GM12878 (cell line): Measurements from ENCODE around the gene OS9. TPM values are rescaled to one million over a fixed set of nuclear protein-coding genes. Genes with fewer than 3 reads are reported as not detected.

Experiments
- ATAC-seq: fragments of 200-7000 bp; cut with Tn5 transposase; 3 replicates; pipeline ENCODE4 v1.9.1; 2020; ENCODE audit warnings: mild to moderate bottlenecking, moderate library complexity
- BruUV-seq: library from RNA; stranded (reverse); fragments of 400-500 nt; replicated peaks from 2 replicates; lab custom pipeline; 2021; lab: Mats Ljungman, UMichigan
- CTCF ChIA-PET: fragments of 300-600 bp; sonication (Branson Sonifier 250); formaldehyde crosslinking; extraction: SDS; loops from one replicate; lab custom pipeline; 2021; ENCODE audit warnings: inconsistent platforms; lab: Yijun Ruan, JAX
- POLR2A ChIA-PET: fragments of 350-600 bp; formaldehyde crosslinking; extraction: SDS; loops from one replicate; lab custom pipeline; 2021; ENCODE audit warnings: inconsistent platforms; lab: Charles Lee
- RAD21 ChIA-PET: fragments of 300-600 bp; sonication (Branson Sonifier 250); formaldehyde crosslinking; loops from one replicate; lab custom pipeline; 2023; ENCODE audit warnings: antibody characterized with exemption; ENCODE audit not compliant: unreplicated experiment; lab: Charles Lee
- SMC1A ChIA-PET: fragments of 300-600 bp; sonication (Branson Sonifier 250); formaldehyde crosslinking; loops from one replicate; lab custom pipeline; 2023; ENCODE audit not compliant: unreplicated experiment, uncharacterized antibody; lab: Charles Lee
- DNase-seq: peaks from one replicate; pipeline ENCODE4 v3.0.0-alpha.2; 2011; ENCODE audit warnings: low read depth, low spot score
- FAIRE-seq: peaks from 3 replicates; lab custom pipeline; 2011; peaks lifted over from hg19 to GRCh38; lab: Jason Lieb, UNC
- H2AFZ ChIP-seq: 2 replicates; pipeline ENCODE4 v1.6.0; 2011; ENCODE audit warnings: low read depth, low read length, control low read depth; ENCODE audit not compliant: control insufficient read depth
- H3K27ac ChIP-seq: 2 replicates; pipeline ENCODE4 v1.5.1; 2011; ENCODE audit warnings: control low read depth; ENCODE audit not compliant: control insufficient read depth, insufficient read depth
- H3K27me3 ChIP-seq, 2 experiments: replicated peaks in 1 of 2; 2 replicates each; pipeline versions ENCODE4 v1.6.0 to v1.6.1; 2011; ENCODE audit warnings: low read length in 1 of 2; ENCODE audit not compliant: control insufficient read depth in 2 of 2, insufficient read depth in 2 of 2
- H3K36me3 ChIP-seq, 2 experiments: 2 replicates each; pipeline ENCODE4 v1.5.1; 2011; ENCODE audit warnings: low read length in 1 of 2; ENCODE audit not compliant: control insufficient read depth in 2 of 2, insufficient read depth in 2 of 2
- H3K4me1 ChIP-seq: 2 replicates; pipeline ENCODE4 v1.6.1; 2011; ENCODE audit warnings: mild to moderate bottlenecking, low read length, moderate library complexity, mixed read lengths; ENCODE audit not compliant: control insufficient read depth, insufficient read depth
- H3K4me2 ChIP-seq: 2 replicates; pipeline ENCODE4 v1.6.0; 2011; ENCODE audit warnings: control low read depth; ENCODE audit not compliant: control insufficient read depth, insufficient read depth
- H3K4me3 ChIP-seq: fragments of 200-600 bp; sonication (generic); 2 replicates; pipeline ENCODE4 v1.5.1; 2016
- H3K79me2 ChIP-seq: 2 replicates; pipeline ENCODE4 v1.6.0; 2011; ENCODE audit warnings: low read length; ENCODE audit not compliant: control insufficient read depth, insufficient read depth
- H3K9ac ChIP-seq: 2 replicates; pipeline ENCODE4 v1.8.0; 2011; ENCODE audit warnings: low read length, control low read depth, mixed read lengths; ENCODE audit not compliant: control insufficient read depth, insufficient read depth
- H3K9me3 ChIP-seq: replicated peaks from 3 replicates; pipeline ENCODE4 v1.5.1; 2011; ENCODE audit warnings: mild to moderate bottlenecking, low read length; ENCODE audit not compliant: control insufficient read depth, insufficient read depth
- H4K20me1 ChIP-seq: 2 replicates; pipeline ENCODE4 v1.6.0; 2011; ENCODE audit not compliant: control insufficient read depth, insufficient read depth
- BACH1 ChIP-seq: fragments of 450-650 bp; IDR thresholded peaks from 2 replicates; pipeline ENCODE4 v1.6.1; 2017; ENCODE audit warnings: mild to moderate bottlenecking, borderline replicate concordance
- BMI1 ChIP-seq: fragments of 450-650 bp; IDR thresholded peaks from 2 replicates; pipeline ENCODE4 v1.6.1; 2016; ENCODE audit warnings: mild to moderate bottlenecking, moderate library complexity, borderline replicate concordance
- CHD4 ChIP-seq: fragments of 200-600 bp; sonication (generic); IDR thresholded peaks from 2 replicates; pipeline ENCODE4 v1.6.1; 2016; ENCODE audit warnings: mild to moderate bottlenecking
- FOS ChIP-seq: IDR thresholded peaks from 3 replicates; pipeline ENCODE4 v1.6.1; 2011; ENCODE audit warnings: borderline replicate concordance; ENCODE audit not compliant: insufficient read length; ENCODE audit errors: extremely low read depth
- IRF4 ChIP-seq: IDR thresholded peaks from 2 replicates; pipeline ENCODE4 v1.6.1; 2011; ENCODE audit warnings: low read depth, low read length
- KAT2A ChIP-seq: conservative IDR thresholded peaks from 2 replicates; pipeline ENCODE4 v1.6.1; 2011; ENCODE audit warnings: low read depth, low read length; ENCODE audit not compliant: control insufficient read depth
- NBN ChIP-seq: fragments of 450-650 bp; IDR thresholded peaks from 2 replicates; pipeline ENCODE4 v1.6.1; 2016
- NFYB ChIP-seq: IDR thresholded peaks from 2 replicates; pipeline ENCODE4 v1.6.1; 2011; ENCODE audit warnings: low read depth, mild to moderate bottlenecking, low read length, improper control_type of control experiment, moderate library complexity; ENCODE audit not compliant: insufficient read depth
- POLR2A ChIP-seq: IDR thresholded peaks from 2 replicates; pipeline ENCODE4 v1.6.1; 2011; ENCODE audit warnings: low read depth, mild to moderate bottlenecking, low read length
- SUZ12 ChIP-seq: fragments of 200-600 bp; sonication (generic); IDR thresholded peaks from one replicate; pipeline ENCODE4 v1.6.1; 2018; ENCODE audit warnings: antibody characterized with exemption, mild to moderate bottlenecking; ENCODE audit not compliant: unreplicated experiment
- TAF1 ChIP-seq: IDR thresholded peaks from 2 replicates; pipeline ENCODE4 v1.6.1; 2011; ENCODE audit warnings: mild to moderate bottlenecking, low read depth, low read length, borderline replicate concordance
- WGBS: methylation state at CpG from one replicate; pipeline ENCODE4 v1.1.6; 2016; ENCODE audit warnings: low lambda C conversion rate; ENCODE audit not compliant: insufficient replicate concordance, insufficient coverage; ENCODE audit errors: missing lambda C conversion rate; 5-methylcytosine and 5-hydroxymethylcytosine counted together
- in situ Hi-C: fragments of 300-500 bp; cut with MboI; formaldehyde crosslinking; loops from 9 replicates; pipeline ENCODE4 v1.14.3; 2018; ENCODE audit warnings: mixed read lengths
- intact Hi-C: fragments of 100-400 bp; cut with micrococcal nuclease; formaldehyde crosslinking; loops from one replicate; pipeline ENCODE4 v1.14.2; 2022; ENCODE audit not compliant: unreplicated experiment
- polyA plus RNA-seq, 11 experiments: library from polyadenylated mRNA; depleted of rRNA in 4 of 11; unstranded in 6 of 11; stranded (reverse) in 5 of 11; fragments of >200 nt; fragmentation: Nextera tagmentation in 4 of 11; fragmentation: Illumina TruSeq in 1 of 11; extraction: Ambion mirVana in 4 of 11; extraction: Trizol in 1 of 11; gene quantifications; 1 replicate in 1 of 11; 2 replicates in 10 of 11; pipeline versions ENCODE4 v1.2.1 to v1.2.3, GENCODE V29; 2011 to 2016; ENCODE audit warnings: inconsistent platforms in 2 of 11, missing spikeins in 2 of 11, low read depth in 1 of 11
- total RNA-seq, 4 experiments: library from RNA; depleted of rRNA in 3 of 4; stranded (reverse); fragments of >200 nt in 3 of 4; fragmentation: Illumina TruSeq in 1 of 4; extraction: Trizol in 1 of 4; gene quantifications; 2 replicates each; pipeline versions ENCODE4 v1.2.1 to v1.2.3, GENCODE V29; 2013 to 2021
- TF ChIP-seq, protein P1 (sequence below): fragments of 150-350 bp; IDR thresholded peaks from 2 replicates; pipeline ENCODE4 v1.6.1; 2014; ENCODE audit warnings: mild to moderate bottlenecking, low read depth, low read length

OS9 gene
- total and polyA plus RNA-seq, 10 of the 15 experiments (the other 5 are each of a cell fraction or from before 2014, with no cell fraction given), result 5.2 to 106 (median 79.1) TPM

DNA sequence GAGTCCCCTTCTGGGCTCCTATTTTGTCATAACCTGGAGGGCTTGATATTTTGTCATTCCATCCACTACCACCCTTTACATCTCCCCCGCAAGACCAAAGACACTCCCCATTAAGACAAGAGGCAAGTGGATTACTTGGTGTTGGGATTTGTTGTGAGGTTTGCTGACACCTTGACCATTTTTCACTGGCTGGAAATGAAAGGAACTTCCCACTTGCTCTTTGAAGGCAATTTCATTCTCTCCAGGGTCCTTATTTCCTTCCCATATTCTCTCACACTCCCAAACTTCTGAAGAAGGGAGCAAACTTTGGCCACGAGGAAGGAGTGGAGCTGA lies 29.7 kb downstream of the OS9 start (continued):
- TF ChIP-seq, protein P1, sequence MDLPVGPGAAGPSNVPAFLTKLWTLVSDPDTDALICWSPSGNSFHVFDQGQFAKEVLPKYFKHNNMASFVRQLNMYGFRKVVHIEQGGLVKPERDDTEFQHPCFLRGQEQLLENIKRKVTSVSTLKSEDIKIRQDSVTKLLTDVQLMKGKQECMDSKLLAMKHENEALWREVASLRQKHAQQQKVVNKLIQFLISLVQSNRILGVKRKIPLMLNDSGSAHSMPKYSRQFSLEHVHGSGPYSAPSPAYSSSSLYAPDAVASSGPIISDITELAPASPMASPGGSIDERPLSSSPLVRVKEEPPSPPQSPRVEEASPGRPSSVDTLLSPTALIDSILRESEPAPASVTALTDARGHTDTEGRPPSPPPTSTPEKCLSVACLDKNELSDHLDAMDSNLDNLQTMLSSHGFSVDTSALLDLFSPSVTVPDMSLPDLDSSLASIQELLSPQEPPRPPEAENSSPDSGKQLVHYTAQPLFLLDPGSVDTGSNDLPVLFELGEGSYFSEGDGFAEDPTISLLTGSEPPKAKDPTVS, result no peak
- TF ChIP-seq NFYB (no peak), TAF1 (no peak), SUZ12 (no peak), IRF4 (no peak), FOS (no peak), NBN (no peak), BACH1 (no peak), CHD4 (no peak)

DNA sequence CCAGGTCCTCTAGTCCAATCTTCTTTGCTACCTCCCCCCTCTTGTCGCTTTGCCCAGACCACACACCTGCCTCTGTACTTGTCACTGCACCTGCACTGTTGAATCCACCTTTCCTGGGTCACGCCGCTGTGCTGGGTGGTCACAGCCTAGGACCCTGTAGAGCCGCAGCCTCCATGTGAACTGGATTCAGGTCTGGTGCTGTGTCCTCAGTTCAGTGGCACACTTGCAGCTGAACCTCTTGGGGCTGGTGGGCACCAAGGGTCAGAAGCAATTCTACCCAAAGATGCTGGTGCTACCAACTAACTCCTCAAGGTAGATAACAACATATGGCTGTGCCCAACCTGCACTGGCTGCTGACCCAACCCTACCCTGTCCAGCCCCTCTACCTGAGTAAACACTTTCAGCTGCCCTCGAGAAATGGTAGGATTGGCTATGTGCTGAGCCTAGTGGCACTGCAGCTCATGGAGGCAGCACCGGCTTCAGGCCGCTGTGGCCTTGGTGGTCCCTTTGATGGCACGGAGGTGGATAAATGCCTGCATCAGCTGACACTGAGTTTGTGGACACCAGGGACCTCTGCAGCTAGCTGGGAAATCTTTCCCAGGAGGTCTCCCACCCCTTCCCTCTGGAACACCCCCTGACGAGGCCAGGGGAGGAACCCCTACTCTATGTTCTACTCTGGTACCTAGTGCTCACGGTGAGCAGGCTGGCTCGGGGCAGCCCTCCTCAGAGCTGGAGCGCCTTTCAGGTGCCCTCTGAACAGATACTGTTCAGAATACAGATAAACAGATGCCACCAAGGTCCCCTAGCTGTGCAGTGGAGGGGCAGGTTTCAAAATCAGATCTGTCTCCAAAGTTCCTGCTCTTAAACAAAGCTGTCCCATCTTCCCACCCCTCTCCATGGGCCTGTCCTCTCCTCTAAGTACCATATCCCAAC lies 30.3 kb downstream of the OS9 start:
- CTCF ChIA-PET, result interaction anchor here (0.6 kb wide), 1 partner anchor 158 kb away, joined by 3 read pairs; no protein-coding TSS in a partner anchor
- in situ Hi-C loops (no loop called here), intact Hi-C loops (no loop called here)
- FAIRE-seq (no peak), ATAC-seq (peak; percentile 14; the same call in 1 of the 3 replicates), DNase-seq (no peak)
- no peak overlapping the region for H3K4me3 ChIP-seq
- H3K27ac ChIP-seq, result no peak overlapping the region
- TF ChIP-seq IRF4, result no peak
- no peak for TF ChIP-seq KAT2A
- TF ChIP-seq BMI1, result no peak
- TF ChIP-seq POLR2A, result peak; percentile 52; the same call in 1 of the 2 replicates
- H3K4me1 ChIP-seq, result no peaks in the 10 kb centered on the region
- H3K27me3 ChIP-seq, result no peaks in the 10 kb centered on the region
- H3K36me3 ChIP-seq, result peaks cover 6 to 8% of the 10 kb centered on the region in 2 experiments; a peak in 3 of 4 replicates
- H4K20me1 ChIP-seq, result no peaks in the 10 kb centered on the region
- H3K9ac ChIP-seq, result no peak overlapping the region
- no peaks in the 10 kb centered on the region for H3K79me2 ChIP-seq
- no peaks in the 10 kb centered on the region for H3K9me3 ChIP-seq
- no peak overlapping the region for H2AFZ ChIP-seq
- POLR2A ChIA-PET, result interaction anchor here (0.6 to 0.9 kb wide), 2 partner anchors 17 to 367 kb away, joined by 3 read pairs; no protein-coding TSS in a partner anchor
- no peak overlapping the region for H3K4me2 ChIP-seq
- BruUV-seq, result TSS peak; percentile 55
- SMC1A ChIA-PET, result no interaction called here
- 91% methylated on average over 12 of the region's 12 CpGs for WGBS
- RAD21 ChIA-PET, result no interaction called here
